GM21737 (cell line): Measurements from ENCODE around the gene PDXDC1.
"Not testable (repeated sequence)": the region's sequence is repeated elsewhere in the genome, so short reads cannot be mapped to it uniquely, and the experiment has no call there.

Source experiments
- ATAC-seq: cut with Tn5 transposase; IDR thresholded peaks from one replicate; pipeline ENCODE4 v1.9.1; 2021; ENCODE audit warnings: mild to moderate bottlenecking, moderate library complexity; ENCODE audit not compliant: unreplicated experiment

Gene PDXDC1

DNA sequence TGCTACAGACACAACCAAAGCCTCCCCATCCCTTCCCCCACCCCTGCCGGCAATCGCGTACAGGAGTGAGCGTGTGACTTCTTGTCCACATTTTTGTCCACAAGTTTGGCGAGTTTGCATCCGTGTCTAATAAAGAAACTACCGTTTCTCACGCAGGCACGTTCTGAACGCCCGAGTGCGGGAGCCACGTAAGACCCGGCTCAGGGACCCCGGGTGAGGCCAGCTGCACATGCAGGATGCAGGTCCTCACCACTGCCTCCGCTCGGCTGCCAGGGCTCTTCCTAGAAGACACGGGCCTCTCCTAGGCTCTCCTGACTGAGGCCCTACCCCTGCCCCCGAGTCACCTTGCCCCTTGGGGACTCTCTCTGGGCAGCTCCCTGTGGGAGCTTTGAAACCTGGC is 174.0 kb downstream of the PDXDC1 start:
- ATAC-seq = not testable (repeated sequence)

DNA sequence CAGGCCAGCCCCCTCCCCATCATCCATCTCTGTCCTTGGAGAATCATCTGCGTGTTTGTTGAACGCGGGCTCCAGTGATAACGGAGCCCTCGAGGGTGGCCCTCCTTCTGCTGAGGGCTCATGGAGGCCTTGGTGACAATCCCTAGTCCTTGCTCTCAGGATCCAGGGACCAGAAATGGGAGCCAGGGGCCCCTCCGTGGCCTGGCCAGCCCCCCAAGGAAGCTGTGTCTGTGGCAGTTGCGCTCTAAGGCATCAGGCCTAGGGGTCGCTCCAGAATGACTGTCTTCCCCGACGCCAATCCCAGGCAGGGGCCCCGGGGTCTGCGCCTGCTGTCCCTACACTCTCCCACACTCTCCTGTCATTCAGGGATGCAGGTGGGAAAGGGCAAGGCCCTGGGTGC is 174.4 kb downstream of the PDXDC1 start:
- ATAC-seq = not testable (repeated sequence)

DNA sequence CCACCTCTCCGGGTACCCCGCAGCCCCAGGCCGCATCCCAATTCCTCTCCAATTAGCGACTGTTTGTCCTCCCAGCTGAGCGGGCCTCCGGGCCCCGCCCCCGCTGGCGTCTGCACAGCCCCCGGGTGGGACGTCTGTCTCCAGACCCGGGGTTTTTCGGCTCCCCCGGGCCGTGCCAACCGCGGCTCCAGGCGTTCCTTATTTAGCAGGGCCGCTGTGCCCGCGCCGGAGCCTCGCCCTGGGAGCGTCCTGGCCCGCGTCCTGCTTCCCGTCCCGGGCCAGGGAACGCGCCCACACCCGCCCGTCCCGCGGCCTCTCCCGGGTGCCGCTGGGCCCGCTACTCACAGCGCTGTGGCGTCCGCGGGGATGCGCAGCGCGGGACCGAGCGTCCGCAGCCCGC is 179.2 kb downstream of the PDXDC1 start:
- not testable (repeated sequence) for ATAC-seq

DNA sequence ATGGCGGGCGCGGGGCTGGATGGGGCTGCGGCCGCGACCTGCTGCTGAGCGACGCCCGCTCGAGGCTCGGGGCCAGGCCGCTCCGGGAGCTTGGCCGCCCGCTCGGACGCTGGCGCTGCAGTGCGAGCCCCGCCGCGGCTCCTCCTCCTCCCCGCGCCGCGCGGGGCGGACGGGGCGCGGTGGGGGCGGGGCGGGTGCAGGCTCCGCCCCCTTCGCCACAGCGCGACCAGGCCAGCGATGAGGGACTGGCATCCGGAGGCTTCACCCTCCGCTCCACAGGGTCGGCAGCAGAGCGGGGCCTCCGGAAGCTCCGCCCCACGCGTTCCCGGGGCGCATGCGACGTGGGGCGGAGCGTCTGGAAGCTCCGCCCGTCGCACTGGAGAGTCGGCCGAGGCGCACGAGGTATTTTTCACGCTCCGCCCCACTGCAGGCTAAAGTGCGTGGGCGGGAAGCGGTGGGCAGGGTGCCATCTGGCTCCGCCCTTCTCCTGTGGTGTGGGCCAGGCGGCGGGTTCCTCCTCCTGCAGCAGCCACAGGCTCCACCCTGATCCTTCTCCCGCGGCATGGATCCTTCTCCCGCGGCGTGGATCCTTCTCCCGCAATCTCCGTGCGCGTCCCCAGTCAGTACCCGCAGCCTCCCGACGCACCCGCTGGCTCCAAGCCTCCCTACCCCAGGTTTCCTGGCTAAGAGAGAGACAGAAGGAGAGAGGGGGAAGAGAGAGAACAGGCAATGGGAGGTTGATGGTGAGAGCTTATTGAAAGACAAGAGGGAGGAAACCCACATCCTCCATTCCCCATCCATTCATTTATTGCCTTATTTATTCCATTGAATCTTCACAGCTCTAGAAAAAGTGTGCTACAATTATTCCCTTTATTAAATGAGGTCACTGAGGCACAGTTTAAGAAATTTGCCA is 180.1 kb downstream of the PDXDC1 start:
- not testable (repeated sequence) for ATAC-seq

DNA sequence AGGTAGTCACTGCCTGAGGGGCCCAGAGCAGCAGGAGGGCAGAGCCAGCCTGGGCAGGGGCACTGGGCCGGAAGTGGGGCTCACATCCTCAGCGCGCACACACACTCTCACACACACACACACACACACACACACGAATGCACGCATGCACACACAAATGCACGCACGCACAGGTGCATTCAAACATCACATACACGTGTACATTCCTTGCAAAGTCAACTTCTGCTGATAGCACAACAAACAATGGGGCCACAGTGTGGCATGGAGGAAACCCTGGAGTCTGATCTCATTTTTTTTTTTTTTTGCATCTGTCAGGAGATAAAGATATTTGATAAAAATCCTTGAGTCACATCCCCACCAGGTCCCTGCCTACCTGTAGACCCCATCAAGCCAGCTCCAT is 182.8 kb downstream of the PDXDC1 start:
- not testable (repeated sequence) for ATAC-seq

DNA sequence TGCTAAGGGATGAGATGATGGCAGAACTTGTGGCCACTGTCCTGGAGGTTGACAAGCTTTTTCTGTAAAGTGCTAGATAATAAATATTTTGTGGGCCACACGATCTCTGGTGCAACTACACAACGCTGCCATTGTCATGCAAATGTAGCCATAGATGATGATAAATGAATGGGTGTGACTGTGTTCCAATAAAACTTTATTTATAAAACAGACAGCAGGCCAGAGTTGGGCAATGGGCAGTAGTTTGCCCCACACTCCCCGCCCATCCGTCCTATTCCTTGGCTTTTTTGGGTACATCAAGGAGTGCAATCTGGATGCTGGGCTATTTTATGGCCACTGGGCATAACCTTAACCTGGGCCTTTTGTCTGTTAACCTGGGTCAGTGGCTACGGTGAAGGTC is 184.8 kb downstream of the PDXDC1 start:
- ATAC-seq = not testable (repeated sequence)

DNA sequence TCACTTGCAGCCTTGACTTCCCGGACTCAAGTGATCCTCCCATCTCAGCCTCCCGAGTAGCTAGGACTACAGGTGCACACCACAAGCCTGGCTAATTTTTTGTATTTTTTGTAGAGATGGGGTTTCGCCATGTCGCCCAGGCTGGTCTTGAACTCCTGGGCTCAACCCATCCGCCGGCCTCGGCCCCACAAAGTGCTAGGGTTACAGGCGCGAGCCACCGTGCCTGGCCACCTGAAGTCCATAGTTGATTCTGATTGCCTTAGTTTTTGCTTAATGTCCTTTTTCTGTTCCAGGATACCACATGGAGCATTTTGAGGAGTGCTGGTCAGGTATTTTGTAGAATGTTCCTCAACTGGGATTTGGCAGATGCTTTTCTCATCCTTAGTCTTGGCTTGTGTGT is 185.7 kb downstream of the PDXDC1 start:
- not testable (repeated sequence) for ATAC-seq

DNA sequence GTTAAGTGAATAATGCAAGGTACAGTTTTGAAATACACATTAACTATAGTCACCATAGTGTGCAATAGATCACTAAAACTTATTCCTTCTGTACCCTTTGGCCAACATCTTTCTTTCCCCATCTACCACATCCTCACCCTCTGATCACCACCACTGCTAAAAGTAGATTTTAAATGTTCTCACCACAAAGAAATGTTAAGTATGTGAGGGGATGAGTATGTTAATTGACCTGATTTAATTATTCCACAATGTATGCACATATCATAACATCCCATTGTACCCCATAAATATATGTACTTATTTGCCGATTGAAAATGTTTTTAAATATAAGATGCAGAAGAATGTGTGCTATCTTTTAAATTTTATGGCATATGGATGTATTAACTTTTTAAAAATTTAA is 188.2 kb downstream of the PDXDC1 start:
- ATAC-seq = not testable (repeated sequence)

DNA sequence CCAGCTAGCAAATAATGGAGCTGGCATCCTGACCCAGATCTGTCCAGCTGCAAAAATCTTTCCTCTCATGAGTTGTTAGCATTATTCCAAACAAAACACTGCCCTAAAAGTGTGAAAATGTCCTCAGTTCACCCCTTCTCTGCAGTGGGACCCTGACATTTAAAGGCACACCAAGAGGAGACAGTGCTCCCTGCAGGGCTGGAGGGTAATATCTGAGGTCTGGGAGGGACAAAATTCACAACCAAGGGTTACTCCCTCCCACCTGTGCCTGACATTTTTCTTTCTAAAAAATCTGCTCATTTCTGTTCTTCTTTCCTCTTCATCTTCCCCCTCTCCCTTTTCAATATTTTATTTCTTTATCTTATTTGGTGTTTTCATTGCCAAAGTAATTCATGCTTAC is 191.4 kb downstream of the PDXDC1 start:
- ATAC-seq = not testable (repeated sequence)

DNA sequence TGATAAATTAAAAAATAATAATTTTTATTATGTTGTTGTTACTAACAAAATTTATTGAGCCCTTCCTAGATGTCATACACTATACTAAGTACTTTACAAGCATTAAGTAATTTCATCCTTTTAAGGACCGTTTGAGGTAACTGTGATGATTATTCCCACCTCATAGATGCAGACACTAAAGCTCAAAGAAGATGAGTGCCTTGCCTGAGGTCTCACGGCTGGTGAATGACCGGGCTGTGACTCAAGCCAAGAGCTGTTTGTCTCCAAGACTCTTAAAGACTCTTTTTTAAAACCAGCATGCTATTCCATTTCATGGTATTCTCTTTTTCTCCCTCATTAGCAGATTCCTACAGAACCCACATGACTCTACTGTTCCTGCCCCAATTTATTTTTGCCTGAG is 193.5 kb downstream of the PDXDC1 start:
- ATAC-seq = not testable (repeated sequence)

DNA sequence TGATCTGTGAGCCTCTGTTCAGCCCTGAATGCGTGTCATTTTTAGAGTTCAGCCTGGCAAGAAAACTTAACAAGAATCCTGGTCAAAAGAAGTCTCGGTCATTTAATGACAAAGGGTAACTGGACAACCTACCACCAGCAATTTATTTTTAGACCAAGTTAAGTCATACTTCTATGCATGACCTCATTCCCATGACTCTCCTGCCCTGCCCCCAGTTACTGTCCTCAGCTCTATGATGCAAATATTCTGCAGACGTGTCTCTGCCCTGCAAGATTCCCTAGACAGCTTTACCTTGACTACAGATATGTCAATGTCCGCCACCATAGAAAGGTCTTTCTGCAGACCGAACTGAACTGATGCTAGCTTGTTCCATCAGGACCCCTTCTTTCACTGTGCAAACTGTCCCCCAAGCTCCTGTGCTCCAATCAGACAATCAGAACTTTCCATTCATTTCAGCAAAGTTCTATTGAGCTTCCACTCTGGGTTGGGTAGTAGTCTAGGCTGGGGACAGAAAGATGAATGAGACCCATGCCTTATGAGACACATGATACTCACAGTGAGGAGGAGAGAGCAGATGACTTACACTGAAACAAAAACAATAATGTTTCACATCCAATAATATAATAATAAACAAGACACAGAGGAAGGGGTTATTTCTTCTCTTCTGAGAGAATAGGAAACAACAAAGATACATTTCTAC is 194.3 kb downstream of the PDXDC1 start:
- not testable (repeated sequence) for ATAC-seq

DNA sequence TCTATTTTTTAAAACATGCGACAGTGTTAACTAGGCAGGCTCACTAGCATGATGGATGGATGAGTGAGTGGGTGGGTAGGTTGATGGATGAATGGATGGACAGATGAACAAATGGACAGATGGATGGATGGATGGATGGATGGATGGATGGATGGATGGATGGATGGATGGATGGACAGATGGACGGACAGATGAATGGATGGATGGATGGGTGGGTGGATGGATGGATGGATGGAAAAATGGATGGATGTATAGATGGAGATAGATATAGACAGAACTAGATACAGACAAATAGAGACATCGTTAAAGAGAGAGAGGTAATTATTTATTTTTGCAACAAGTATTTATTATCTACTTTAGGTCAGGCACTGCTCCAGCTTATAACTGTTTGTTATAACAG is 205.1 kb downstream of the PDXDC1 start:
- not testable (repeated sequence) for ATAC-seq

DNA sequence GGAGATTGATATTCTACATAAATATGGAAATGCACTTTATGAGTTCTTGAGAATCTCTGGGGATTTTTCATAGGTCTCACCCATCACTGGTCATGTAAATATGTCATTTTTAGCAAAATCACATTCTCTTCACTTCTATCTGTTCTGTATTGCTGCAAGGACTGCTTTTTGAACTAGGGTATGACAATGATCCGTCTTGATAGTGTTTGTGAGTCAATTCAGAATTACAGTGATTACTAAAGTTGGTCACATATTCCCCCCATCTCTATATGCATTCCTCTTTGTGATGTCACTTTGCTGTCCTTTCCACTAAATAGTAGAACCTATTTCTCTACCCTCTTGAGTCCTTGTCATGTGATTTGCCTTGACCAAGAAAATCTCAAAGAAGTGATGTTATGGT is 206.1 kb downstream of the PDXDC1 start:
- not testable (repeated sequence) for ATAC-seq

DNA sequence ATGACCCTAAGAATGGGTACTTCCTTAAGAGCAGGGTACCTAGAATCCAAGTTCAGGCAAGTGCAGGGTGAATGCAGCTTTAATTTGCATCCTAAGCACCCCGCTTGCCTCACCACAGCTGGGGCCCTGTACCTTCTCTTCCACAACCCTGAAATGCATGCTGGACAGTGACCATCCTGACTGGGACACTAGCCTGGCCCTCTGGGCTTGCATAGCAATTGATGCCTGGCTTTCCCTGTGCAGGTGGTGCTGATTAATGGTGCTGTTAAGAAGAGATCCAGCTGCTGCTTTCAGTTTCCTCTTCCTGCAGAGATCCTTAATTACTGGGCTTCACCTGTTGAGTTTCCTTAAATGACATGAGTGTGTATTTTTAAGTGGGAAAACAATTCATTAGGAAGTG is 209.2 kb downstream of the PDXDC1 start:
- not testable (repeated sequence) for ATAC-seq
